Duodenal mucosa (tissue), 2 donors: Measurements from ENCODE around the gene SPDYE2.
"Not testable (repeated sequence)": the region's sequence is repeated elsewhere in the genome, so short reads cannot be mapped to it uniquely, and the experiment has no call there.

ENCODE experiments used
- H3K27ac ChIP-seq: one replicate; pipeline ENCODE4 v1.7.0; 2013; ENCODE audit warnings: low read depth, low read length
- H3K27me3 ChIP-seq, 2 donors: one replicate each; pipeline ENCODE4 v1.7.0; 2013; ENCODE audit warnings: low read length in 2 of 2, control low read depth in 1 of 2; ENCODE audit not compliant: insufficient read depth in 2 of 2, control insufficient read depth in 1 of 2
- H3K36me3 ChIP-seq, 2 donors: one replicate each; pipeline ENCODE4 v1.7.0; 2013; ENCODE audit warnings: low read length in 2 of 2, control low read depth in 1 of 2; ENCODE audit not compliant: insufficient read depth in 2 of 2, control insufficient read depth in 1 of 2
- H3K4me1 ChIP-seq, 2 donors: one replicate each; pipeline ENCODE4 v1.7.0; 2013; ENCODE audit warnings: low read length in 2 of 2, control low read depth in 1 of 2; ENCODE audit not compliant: insufficient read depth in 2 of 2, control insufficient read depth in 1 of 2
- H3K4me3 ChIP-seq, 2 donors: one replicate each; pipeline ENCODE4 v1.7.0; 2013; ENCODE audit warnings: low read length in 2 of 2, low read depth in 1 of 2
- H3K9ac ChIP-seq, 2 donors: one replicate each; pipeline ENCODE4 v1.7.0; 2013; ENCODE audit warnings: low read length in 2 of 2, low read depth in 1 of 2
- H3K9me3 ChIP-seq, 2 donors: one replicate each; pipeline ENCODE4 v1.7.0; 2013; ENCODE audit warnings: low read length in 2 of 2, control low read depth in 1 of 2; ENCODE audit not compliant: control insufficient read depth in 1 of 2

The SPDYE2 gene

DNA sequence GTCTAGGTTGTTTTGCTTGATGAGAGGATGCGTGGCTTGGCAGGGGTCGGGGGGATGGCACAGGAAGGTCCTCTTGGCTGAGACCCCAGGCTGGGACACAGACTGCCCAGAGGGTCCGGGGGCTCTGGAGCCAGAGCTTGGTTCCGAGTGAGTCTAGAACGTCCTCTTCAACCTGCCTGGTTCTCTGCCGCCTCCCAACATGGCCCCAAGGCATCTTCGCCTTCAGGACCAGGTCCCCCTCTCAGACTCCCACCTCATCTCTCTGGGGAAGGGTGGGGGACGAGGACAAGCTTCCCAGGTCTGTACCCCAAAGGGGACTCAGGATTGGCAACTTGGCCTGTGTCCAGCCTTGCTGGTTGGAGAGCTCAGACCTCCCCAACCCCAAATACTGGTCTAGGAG lies 8.9 kb upstream of the SPDYE2 start:
- not testable (repeated sequence) for H3K27ac ChIP-seq, H3K4me3 ChIP-seq, H3K9ac ChIP-seq, H3K27me3 ChIP-seq, H3K9me3 ChIP-seq, H3K4me1 ChIP-seq, H3K36me3 ChIP-seq

DNA sequence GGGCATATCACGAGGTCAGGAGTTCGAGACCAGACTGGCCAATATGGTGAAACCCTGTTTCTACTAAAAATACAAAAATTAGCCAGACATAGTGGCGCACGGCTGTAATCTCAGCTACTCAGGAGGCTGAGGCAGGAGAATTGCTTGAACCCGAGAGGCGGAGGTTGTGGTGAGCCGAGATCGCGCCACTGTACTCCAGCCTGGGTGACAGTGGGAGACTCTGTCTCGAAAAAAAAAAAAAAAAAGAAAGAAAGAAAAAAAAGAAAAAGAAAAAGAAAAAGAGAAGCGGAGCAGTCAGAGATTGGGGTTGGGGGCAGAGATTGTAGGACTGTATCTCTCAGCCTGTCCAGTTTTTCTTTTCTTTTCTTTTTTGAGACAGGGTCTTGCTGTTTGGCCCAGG lies 8.3 kb upstream of the SPDYE2 start:
- H3K9ac ChIP-seq, H3K9me3 ChIP-seq, H3K4me3 ChIP-seq, H3K36me3 ChIP-seq, H3K4me1 ChIP-seq, H3K27me3 ChIP-seq, H3K27ac ChIP-seq: not testable (repeated sequence)

- H3K4me3 ChIP-seq, H3K9ac ChIP-seq, H3K4me1 ChIP-seq, H3K9me3 ChIP-seq, H3K36me3 ChIP-seq, H3K27me3 ChIP-seq, H3K27ac ChIP-seq: not testable (repeated sequence)
Measured at GRCh38 chr7:102543596-102543995, 7.4 kb upstream of the SPDYE2 start, which contains the start of gene UPK3BL2. Gene UPK3BL2 (minus strand): TSS chr7:102543696. CDS start chr7:102543636, 60 bp downstream.

DNA sequence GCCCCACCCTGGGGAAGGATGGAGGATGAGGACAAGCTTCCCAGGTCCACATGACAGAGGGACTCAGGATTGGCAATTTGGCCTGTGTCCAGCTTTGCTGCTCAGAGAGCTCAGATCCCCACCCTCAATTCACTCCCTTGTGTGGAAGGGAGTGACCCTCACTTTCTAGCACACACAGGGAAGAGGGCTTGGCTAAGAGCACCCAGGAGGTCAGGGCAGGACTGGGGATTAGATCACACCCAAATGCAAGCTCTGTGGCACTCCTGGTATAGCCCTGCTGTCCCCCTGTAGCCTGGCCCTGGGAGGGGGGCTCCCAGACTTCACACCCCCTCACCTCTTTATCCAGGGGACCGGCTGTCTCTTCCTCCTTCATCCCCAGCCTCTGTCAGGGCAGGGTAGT lies 6.7 kb upstream of the SPDYE2 start:
- not testable (repeated sequence) for H3K27me3 ChIP-seq, H3K4me1 ChIP-seq, H3K9me3 ChIP-seq, H3K27ac ChIP-seq, H3K9ac ChIP-seq, H3K36me3 ChIP-seq, H3K4me3 ChIP-seq

DNA sequence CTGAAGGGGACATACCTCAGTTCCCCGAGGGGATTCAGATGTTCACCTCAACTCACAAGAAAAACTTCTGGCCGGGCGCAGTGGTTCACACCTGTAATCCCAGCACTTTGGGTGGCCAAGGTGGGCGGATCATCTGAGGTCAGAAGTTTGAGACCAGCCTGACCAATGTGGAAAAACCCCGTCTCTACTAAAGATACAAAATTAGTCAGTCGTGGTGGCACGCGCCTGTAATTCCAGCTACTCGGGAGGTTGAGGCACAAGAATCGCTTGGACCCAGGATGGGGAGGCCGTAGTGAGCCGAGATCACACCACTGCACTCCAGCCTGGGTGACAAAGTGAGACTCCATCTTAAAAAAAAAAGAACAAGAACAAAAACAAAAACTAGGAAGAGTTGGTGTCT lies 5.7 kb upstream of the SPDYE2 start:
- H3K4me3 ChIP-seq, H3K9ac ChIP-seq, H3K9me3 ChIP-seq, H3K27me3 ChIP-seq, H3K4me1 ChIP-seq, H3K27ac ChIP-seq, H3K36me3 ChIP-seq: not testable (repeated sequence)

DNA sequence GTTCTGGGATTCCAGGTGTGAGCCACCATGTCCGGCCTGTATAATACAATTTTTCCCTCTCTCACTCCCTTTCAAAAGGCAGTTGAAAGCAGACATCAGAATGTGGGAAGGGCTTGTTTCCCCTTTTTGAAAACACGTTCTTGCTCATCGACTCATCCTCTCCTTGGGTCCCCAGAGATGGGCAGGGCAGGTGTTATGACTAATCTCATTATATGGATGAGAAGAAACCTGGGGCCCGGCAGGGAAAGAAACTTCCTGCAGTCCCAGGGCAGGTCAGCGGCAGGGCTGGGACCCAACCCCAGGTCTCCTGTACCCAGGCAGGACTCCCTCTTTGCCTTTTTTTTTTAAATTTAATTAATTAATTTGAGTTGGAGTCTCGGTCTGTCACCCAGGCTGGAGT lies 4.7 kb upstream of the SPDYE2 start:
- not testable (repeated sequence) for H3K9me3 ChIP-seq, H3K4me3 ChIP-seq, H3K36me3 ChIP-seq, H3K9ac ChIP-seq, H3K27me3 ChIP-seq, H3K27ac ChIP-seq, H3K4me1 ChIP-seq

- not testable (repeated sequence) for H3K4me1 ChIP-seq, H3K9ac ChIP-seq, H3K36me3 ChIP-seq, H3K9me3 ChIP-seq, H3K4me3 ChIP-seq, H3K27me3 ChIP-seq, H3K27ac ChIP-seq
Measured at GRCh38 chr7:102568620-102569019, 17.6 kb downstream of the SPDYE2 start.

DNA sequence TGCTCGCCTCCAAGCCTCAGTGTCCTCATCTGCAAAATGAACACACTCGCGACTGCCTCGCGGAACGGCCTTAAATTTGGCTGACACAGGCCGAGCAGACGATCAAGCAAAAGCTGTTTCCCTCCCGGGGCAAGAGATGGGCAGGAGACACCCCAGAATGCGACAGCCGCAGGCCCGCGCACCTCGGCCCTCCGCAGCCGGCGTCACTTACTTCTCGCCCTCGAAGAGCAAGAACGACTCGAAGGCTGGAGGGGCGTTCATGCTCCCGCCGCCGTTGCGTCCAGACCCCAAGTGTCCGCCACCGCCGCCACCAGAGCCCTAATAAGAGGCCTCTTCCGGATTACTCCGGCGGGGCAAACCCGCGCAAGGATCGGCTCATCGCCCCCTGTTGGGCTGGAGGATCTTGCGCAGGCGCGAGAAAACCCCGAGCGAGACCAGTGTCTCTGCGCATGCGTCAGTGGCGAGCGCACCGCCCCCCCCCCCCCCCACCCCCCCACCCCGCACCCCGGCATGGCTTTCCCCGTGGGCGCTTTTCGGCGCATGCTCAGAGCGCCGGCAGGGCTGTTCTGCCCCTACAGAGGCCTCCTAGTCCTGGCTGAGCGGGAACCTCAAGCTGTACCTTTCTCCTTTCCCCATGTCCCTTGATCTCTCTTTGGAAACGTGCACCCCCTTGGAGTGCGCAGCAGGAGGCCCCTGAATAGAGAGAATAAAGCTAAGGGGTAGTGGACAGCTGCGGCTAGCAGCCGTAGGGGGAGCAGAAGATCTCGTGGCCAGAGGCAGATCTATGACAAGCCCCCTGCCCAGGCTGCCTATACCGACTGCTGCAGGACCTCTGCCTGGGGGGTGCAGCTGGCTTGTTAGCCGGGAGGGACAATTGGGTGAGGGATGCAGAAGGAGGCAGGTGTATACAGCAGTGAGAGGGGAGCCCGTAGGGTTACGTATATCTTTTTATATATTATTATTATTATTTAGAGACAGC lies 21.5 kb downstream of the SPDYE2 start, which contains the start of gene POLR2J3:
Gene POLR2J3 (minus strand): TSS at position 323 of the 979 bp plus-strand sequence. CDS start 62 bp downstream, at position 261.
- Histone ChIP-seq H3K4me3 (peak within 1 kb of the TSS; percentile 56 to 74), H3K9ac (peak within 1 kb of the TSS; percentile 33 to 66)
- not testable (repeated sequence) for H3K9me3 ChIP-seq, H3K4me1 ChIP-seq, H3K27me3 ChIP-seq, H3K36me3 ChIP-seq, H3K27ac ChIP-seq

- not testable (repeated sequence) for H3K9ac ChIP-seq, H3K27me3 ChIP-seq, H3K4me3 ChIP-seq, H3K9me3 ChIP-seq, H3K27ac ChIP-seq, H3K4me1 ChIP-seq, H3K36me3 ChIP-seq
Measured at GRCh38 chr7:102574607-102575006, 23.6 kb downstream of the SPDYE2 start.

DNA sequence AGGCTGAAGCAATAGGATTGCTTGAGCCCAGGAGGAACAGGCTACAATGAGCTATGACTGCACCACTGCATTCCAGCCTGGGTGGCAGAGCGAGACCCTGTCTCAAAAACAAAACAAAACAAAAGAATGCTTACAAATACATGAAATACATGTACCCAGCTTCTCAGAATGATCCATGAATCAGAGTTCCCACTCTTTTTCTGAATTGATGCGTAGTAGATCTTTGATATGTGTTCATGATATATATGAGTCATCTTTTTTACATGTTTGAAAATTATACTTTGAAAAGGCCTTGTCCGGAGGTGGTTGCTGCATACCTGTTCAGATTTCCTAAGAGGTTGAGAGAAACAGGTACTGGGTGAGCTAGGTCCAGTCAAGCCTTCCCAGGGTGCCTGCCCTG lies 25.3 kb downstream of the SPDYE2 start:
- not testable (repeated sequence) for H3K4me1 ChIP-seq, H3K9me3 ChIP-seq, H3K4me3 ChIP-seq, H3K27ac ChIP-seq, H3K27me3 ChIP-seq, H3K9ac ChIP-seq, H3K36me3 ChIP-seq
